Stromal cell of bone marrow (primary cell): ENCODE results near the gene MEP1A.
"Not testable (repeated sequence)": the region's sequence is repeated elsewhere in the genome, so short reads cannot be mapped to it uniquely, and the experiment has no call there.

Experiments
- DNase-seq: peaks from one replicate; pipeline ENCODE4 v3.0.0-alpha.2; 2012; ENCODE audit warnings: low read depth

Gene MEP1A

GRCh38 chr6:46777476-46778346 is 15.5 kb upstream of the MEP1A start:
- no peak for DNase-seq

GRCh38 chr6:46781478-46782378 is 11.5 kb upstream of the MEP1A start:
- peak; percentile 43 for DNase-seq

GRCh38 chr6:46784535-46784934 is 8.7 kb upstream of the MEP1A start:
- no peak for DNase-seq

- DNase-seq = no peak
Measured at GRCh38 chr6:46787871-46788540, 5.2 kb upstream of the MEP1A start.

- DNase-seq = no peak
Measured at GRCh38 chr6:46788791-46789190, 4.4 kb upstream of the MEP1A start.

- no peak for DNase-seq
Measured at GRCh38 chr6:46789434-46790354, 3.5 kb upstream of the MEP1A start.

GRCh38 chr6:46790355-46790874 is 2.8 kb upstream of the MEP1A start:
- DNase-seq = no peak

GRCh38 chr6:46792635-46793034 is 554 bp upstream of the MEP1A start:
- DNase-seq = no peak

- DNase-seq = no peak
Measured at GRCh38 chr6:46794068-46794467, 879 bp downstream of the MEP1A start.

GRCh38 chr6:46795816-46796215 is 2.6 kb downstream of the MEP1A start:
- no peak for DNase-seq

- DNase-seq = no peak
Measured at GRCh38 chr6:46796848-46797580, 3.8 kb downstream of the MEP1A start.

- DNase-seq = no peak
Measured at GRCh38 chr6:46799657-46800056, 6.5 kb downstream of the MEP1A start.

- DNase-seq = no peak
Measured at GRCh38 chr6:46808806-46809205, 15.6 kb downstream of the MEP1A start.

GRCh38 chr6:46815130-46815529 is 21.9 kb downstream of the MEP1A start:
- DNase-seq = no peak

GRCh38 chr6:46816626-46817025 is 23.4 kb downstream of the MEP1A start:
- no peak for DNase-seq

- DNase-seq = no peak
Measured at GRCh38 chr6:46819561-46819960, 26.4 kb downstream of the MEP1A start.

GRCh38 chr6:46821458-46821881 is 28.3 kb downstream of the MEP1A start:
- no peak for DNase-seq

GRCh38 chr6:46828939-46829338 is 35.8 kb downstream of the MEP1A start:
- no peak for DNase-seq

GRCh38 chr6:46832816-46833215 is 39.6 kb downstream of the MEP1A start:
- DNase-seq = no peak

GRCh38 chr6:46834257-46834916 is 41.2 kb downstream of the MEP1A start:
- DNase-seq = not testable (repeated sequence)
